GM12801 (cell line): ENCODE measurements around the gene SMIM24.

ENCODE experiments used
- CTCF ChIP-seq: IDR thresholded peaks from one replicate; pipeline ENCODE4 v1.5.1; 2011; ENCODE audit warnings: control low read depth; ENCODE audit not compliant: insufficient read length; ENCODE audit errors: extremely low read depth

SMIM24 gene

GRCh38 chr19:3479177-3479833 is 1.0 kb downstream of the SMIM24 start:
- no peak for TF ChIP-seq CTCF

- no peak for TF ChIP-seq CTCF
Measured at GRCh38 chr19:3478409-3479176, 1.7 kb downstream of the SMIM24 start.

GRCh38 chr19:3477951-3478350 is 2.4 kb downstream of the SMIM24 start:
- TF ChIP-seq CTCF, result no peak

- TF ChIP-seq CTCF, result no peak
Measured at GRCh38 chr19:3477506-3477905, 2.8 kb downstream of the SMIM24 start.

- no peak for TF ChIP-seq CTCF
Measured at GRCh38 chr19:3476830-3477229, 3.5 kb downstream of the SMIM24 start.

GRCh38 chr19:3475449-3475848 is 4.9 kb downstream of the SMIM24 start:
- no peak for TF ChIP-seq CTCF

GRCh38 chr19:3474614-3475013 is 5.7 kb downstream of the SMIM24 start:
- TF ChIP-seq CTCF, result no peak
